H9 (cell line): ENCODE measurements around the gene CD9. TPM values are rescaled to one million over a fixed set of nuclear protein-coding genes. Genes with fewer than 3 reads are reported as not detected.
A peak's percentile ranks its signal among the peaks of the same experiment; 100 is the strongest.

ENCODE experiments used
- DNase-seq: peaks from one replicate; pipeline ENCODE4 v3.0.0-alpha.2; 2017
- H2AFZ ChIP-seq: one replicate; pipeline ENCODE4 v1.6.1; 2013; ENCODE audit warnings: mild to moderate bottlenecking, low read length, control low read depth, moderate library complexity
- H2AK5ac ChIP-seq: 2 replicates; pipeline ENCODE4 v1.6.1; 2013; ENCODE audit warnings: low read length, control low read depth, mixed read lengths; ENCODE audit not compliant: insufficient read length
- H2BK120ac ChIP-seq: one replicate; pipeline ENCODE4 v1.6.1; 2013; ENCODE audit warnings: low read depth, mild to moderate bottlenecking, low read length, control low read depth, inconsistent platforms; ENCODE audit not compliant: poor library complexity, severe bottlenecking
- H2BK12ac ChIP-seq: 2 replicates; pipeline ENCODE4 v1.6.1; 2013; ENCODE audit warnings: low read length, control low read depth, mixed read lengths, low read depth; ENCODE audit not compliant: insufficient read length
- H2BK15ac ChIP-seq: 2 replicates; pipeline ENCODE4 v1.6.1; 2013; ENCODE audit warnings: low read depth, low read length, control low read depth
- H2BK20ac ChIP-seq: one replicate; pipeline ENCODE4 v1.6.1; 2013; ENCODE audit warnings: low read depth, mild to moderate bottlenecking, low read length, control low read depth, inconsistent platforms; ENCODE audit not compliant: poor library complexity, severe bottlenecking
- H2BK5ac ChIP-seq: 2 replicates; pipeline ENCODE4 v1.6.1; 2013; ENCODE audit warnings: low read length, control low read depth, mixed read lengths; ENCODE audit not compliant: insufficient read length
- H3K14ac ChIP-seq: 2 replicates; pipeline ENCODE4 v1.6.1; 2013; ENCODE audit warnings: low read length, control low read depth; ENCODE audit not compliant: insufficient read depth
- H3K18ac ChIP-seq: 2 replicates; pipeline ENCODE4 v1.6.1; 2013; ENCODE audit warnings: low read depth, mild to moderate bottlenecking, mixed read lengths, low read length, control low read depth; ENCODE audit not compliant: insufficient read length
- H3K23ac ChIP-seq: 2 replicates; pipeline ENCODE4 v1.6.1; 2013; ENCODE audit warnings: low read length, control low read depth, mixed read lengths, low read depth; ENCODE audit not compliant: insufficient read length
- H3K23me2 ChIP-seq: 2 replicates; pipeline ENCODE4 v1.6.1; 2013; ENCODE audit warnings: low read depth, mild to moderate bottlenecking, mixed read lengths, low read length, control low read depth; ENCODE audit not compliant: insufficient read length, poor library complexity, severe bottlenecking
- H3K27ac ChIP-seq: 2 replicates; pipeline ENCODE4 v1.5.1; 2013; ENCODE audit warnings: low read length, control low read depth, mixed read lengths, low read depth; ENCODE audit not compliant: insufficient read length
- H3K27me3 ChIP-seq: 2 replicates; pipeline ENCODE4 v1.6.1; 2013; ENCODE audit warnings: low read length, control low read depth, inconsistent platforms; ENCODE audit not compliant: insufficient read depth
- H3K4ac ChIP-seq: 2 replicates; pipeline ENCODE4 v1.6.1; 2013; ENCODE audit warnings: low read depth, mild to moderate bottlenecking, control low read depth, inconsistent platforms, low read length, moderate library complexity
- H3K4me1 ChIP-seq: 2 replicates; pipeline ENCODE4 v1.6.1; 2013; ENCODE audit warnings: low read length, control low read depth, inconsistent platforms; ENCODE audit not compliant: insufficient read depth
- H3K4me2 ChIP-seq: 2 replicates; pipeline ENCODE4 v1.6.1; 2013; ENCODE audit warnings: low read length, control low read depth, mixed read lengths; ENCODE audit not compliant: insufficient read length, insufficient read depth
- H3K56ac ChIP-seq: 2 replicates; pipeline ENCODE4 v1.6.1; 2013; ENCODE audit warnings: low read depth, mild to moderate bottlenecking, mixed read lengths, low read length, control low read depth; ENCODE audit not compliant: insufficient read length
- H3K79me1 ChIP-seq: 2 replicates; pipeline ENCODE4 v1.6.1; 2013; ENCODE audit warnings: low read depth, mild to moderate bottlenecking, moderate library complexity, low read length, control low read depth, inconsistent platforms; ENCODE audit not compliant: insufficient read depth, poor library complexity, severe bottlenecking
- H3K79me2 ChIP-seq: 2 replicates; pipeline ENCODE4 v1.6.1; 2013; ENCODE audit warnings: low read length, control low read depth, inconsistent platforms; ENCODE audit not compliant: insufficient read depth
- H3K9ac ChIP-seq: 2 replicates; pipeline ENCODE4 v1.6.1; 2013; ENCODE audit warnings: low read length, control low read depth, mixed read lengths; ENCODE audit not compliant: insufficient read length; ENCODE audit errors: extremely low read depth
- H3K9me3 ChIP-seq: one replicate; pipeline ENCODE4 v1.6.1; 2013; ENCODE audit warnings: low read depth, low read length, inconsistent platforms; ENCODE audit not compliant: control insufficient read depth
- H3T11ph ChIP-seq: one replicate; pipeline ENCODE4 v1.6.1; 2013; ENCODE audit warnings: mild to moderate bottlenecking, low read length, control low read depth, inconsistent platforms
- H4K20me1 ChIP-seq: one replicate; pipeline ENCODE4 v1.6.1; 2013; ENCODE audit not compliant: control insufficient read depth, insufficient read length, insufficient read depth
- H4K5ac ChIP-seq: 2 replicates; pipeline ENCODE4 v1.6.1; 2013; ENCODE audit warnings: low read depth, mild to moderate bottlenecking, mixed read lengths, low read length, control low read depth; ENCODE audit not compliant: insufficient read length
- H4K8ac ChIP-seq: replicated peaks from 2 replicates; pipeline ENCODE4 v1.6.1; 2013; ENCODE audit warnings: low read length, control low read depth, mixed read lengths, low read depth; ENCODE audit not compliant: insufficient read length
- H4K91ac ChIP-seq: 2 replicates; pipeline ENCODE4 v1.6.1; 2013; ENCODE audit warnings: low read depth, mild to moderate bottlenecking, moderate library complexity, mixed read lengths, low read length, control low read depth; ENCODE audit not compliant: insufficient read length
- H3K27ac Mint-ChIP-seq, 3 experiments: 2 replicates in 2 of 3; 3 replicates in 1 of 3; pipeline ENCODE4 v1.8.0; 2020 to 2021; ENCODE audit warnings: mixed read lengths in 3 of 3, mild to moderate bottlenecking in 1 of 3, moderate library complexity in 1 of 3
- H3K27me3 Mint-ChIP-seq: 2 replicates; pipeline ENCODE4 v1.8.0; 2021; ENCODE audit warnings: low read depth, mild to moderate bottlenecking, moderate library complexity, mixed read lengths
- H3K36me3 Mint-ChIP-seq, 3 experiments: 2 replicates in 2 of 3; 3 replicates in 1 of 3; pipeline ENCODE4 v1.8.0; 2020 to 2021; ENCODE audit warnings: low read depth in 3 of 3, mixed read lengths in 3 of 3; ENCODE audit not compliant: insufficient read depth in 1 of 3
- H3K4me1 Mint-ChIP-seq, 2 experiments: 2 replicates each; pipeline ENCODE4 v1.8.0; 2020; ENCODE audit warnings: mixed read lengths in 2 of 2
- H3K4me3 Mint-ChIP-seq, 2 experiments: 2 replicates in 1 of 2; 3 replicates in 1 of 2; pipeline ENCODE4 v1.8.0; 2020 to 2021; ENCODE audit warnings: mild to moderate bottlenecking in 2 of 2, mixed read lengths in 2 of 2, moderate library complexity in 1 of 2
- H3K9me3 Mint-ChIP-seq, 2 experiments: 2 replicates in 1 of 2; 3 replicates in 1 of 2; pipeline ENCODE4 v1.8.0; 2020; ENCODE audit warnings: mild to moderate bottlenecking in 2 of 2, mixed read lengths in 2 of 2, moderate library complexity in 1 of 2
- CTCF ChIP-seq: fragments of 200-600 bp; sonication (generic); conservative IDR thresholded peaks from 3 replicates; pipeline ENCODE4 v1.8.0; 2021; ENCODE audit warnings: antibody characterized with exemption, mild to moderate bottlenecking
- WGBS: extraction: QIAGEN DNeasy Blood & Tissue Kit; methylation state at CpG from one replicate; pipeline ENCODE4 v1.1.7; 2013; ENCODE audit warnings: missing lambda C conversion rate, low lambda C conversion rate, mixed read lengths; ENCODE audit not compliant: insufficient read length; ENCODE audit errors: extremely low coverage; 5-methylcytosine and 5-hydroxymethylcytosine counted together
- total RNA-seq: library from RNA; stranded (reverse); gene quantifications from 2 replicates; pipeline ENCODE4 v1.2.1, GENCODE V29; 2021

Gene CD9
- total RNA-seq, 1 experiment from 2014 or later, result 132 TPM

GRCh38 chr12:6181583-6182278 lies 18.5 kb upstream of the CD9 start:
- H3K4ac ChIP-seq, result no peak overlapping the region
- H4K5ac ChIP-seq, result no peak overlapping the region
- H2BK5ac ChIP-seq, result no peak overlapping the region
- no peak overlapping the region for H2BK12ac ChIP-seq
- H2AFZ ChIP-seq, result no peak overlapping the region
- no peak overlapping the region for H3K14ac ChIP-seq
- H3K18ac ChIP-seq, result no peak overlapping the region
- Mint-ChIP-seq H3K27ac (peak overlapping the region in 1 of 3 experiments; percentile 11; a peak in 3 of 7 replicates), H3K4me1 (peaks cover 16 to 18% of the 10 kb centered on the region in 2 experiments), H3K27me3 (peaks cover 1% of the 10 kb centered on the region), H3K9me3 (peaks cover 0 to 4% of the 10 kb centered on the region in 2 experiments; a peak in 3 of 5 replicates), H3K36me3 (peaks cover 0 to 6% (median 0%) of the 10 kb centered on the region in 3 experiments; a peak in 1 of 7 replicates), H3K4me3 (0 out of 5 replicates have a peak overlapping the region, but pooled peaks of 1 of the 2 experiments have one; percentile 3)
- H4K8ac ChIP-seq, result no peak overlapping the region
- no peak overlapping the region for H2BK20ac ChIP-seq
- H3K4me1 ChIP-seq, result no peaks in the 10 kb centered on the region
- H4K20me1 ChIP-seq, result no peaks in the 10 kb centered on the region
- no peak for TF ChIP-seq CTCF
- no peak overlapping the region for H4K91ac ChIP-seq
- no peak overlapping the region for H2BK15ac ChIP-seq
- no peaks in the 10 kb centered on the region for H3K23me2 ChIP-seq
- H3K23ac ChIP-seq, result no peak overlapping the region
- H3K79me2 ChIP-seq, result no peaks in the 10 kb centered on the region
- H2AK5ac ChIP-seq, result no peak overlapping the region
- H3T11ph ChIP-seq, result no peak overlapping the region
- H3K9me3 ChIP-seq, result no peaks in the 10 kb centered on the region
- no peaks in the 10 kb centered on the region for H3K27me3 ChIP-seq
- H3K27ac ChIP-seq, result no peak overlapping the region
- H3K56ac ChIP-seq, result no peak overlapping the region
- DNase-seq, result peak; percentile 31
- H3K4me2 ChIP-seq, result no peak overlapping the region
- WGBS, result no CpG with 5 or more reads among the region's 17 CpGs
- H2BK120ac ChIP-seq, result no peak overlapping the region
- H3K9ac ChIP-seq, result no peak overlapping the region
- no peaks in the 10 kb centered on the region for H3K79me1 ChIP-seq
